NCI-H345 (cell line): Measurements from ENCODE around the gene ARSJ.
"Not testable (repeated sequence)": the region's sequence is repeated elsewhere in the genome, so short reads cannot be mapped to it uniquely, and the experiment has no call there.

Experiments
- DNase-seq: peaks from one replicate; lab custom pipeline; 2025; lab: John Stamatoyannopoulos, UW

ARSJ gene

DNA sequence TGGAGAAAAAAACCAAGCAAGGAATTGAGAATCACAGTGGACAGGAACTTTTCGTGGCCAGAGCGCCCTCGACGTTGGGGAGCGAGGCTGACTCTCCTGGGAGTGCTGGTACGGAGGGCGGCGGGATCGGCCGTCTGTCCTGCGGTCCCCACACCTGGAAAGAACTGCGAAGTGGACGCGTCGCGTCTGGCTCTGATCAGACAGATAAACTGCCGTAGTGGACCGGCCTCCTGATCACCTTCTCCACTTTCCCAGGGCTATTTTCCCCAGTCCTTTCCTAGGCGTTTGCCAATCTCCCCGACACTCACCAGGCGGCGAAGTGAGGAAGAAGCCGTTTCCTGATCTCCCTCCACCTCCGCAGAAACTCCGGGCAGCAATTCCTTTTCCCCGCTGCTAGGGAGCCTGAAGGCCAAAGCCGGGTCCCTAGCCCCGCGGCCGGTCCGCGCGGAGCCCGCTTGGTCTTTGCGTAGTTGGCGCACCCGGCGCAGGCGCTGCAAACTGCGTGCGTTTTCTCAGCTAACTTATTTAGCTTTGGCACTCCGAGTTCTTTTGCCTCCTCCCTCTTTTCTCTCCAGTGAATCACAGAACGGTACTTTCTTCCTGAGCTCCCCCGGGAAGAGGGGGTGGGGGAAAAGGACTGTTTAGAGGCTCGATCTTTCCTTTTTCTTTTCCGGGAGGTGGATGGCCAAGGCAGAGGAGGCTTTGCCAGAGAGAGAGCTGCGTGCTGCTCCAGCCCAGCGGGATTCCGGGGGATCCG lies at the start of gene ARSJ:
TSS of gene ARSJ (minus strand) at position 500 of the 757 bp plus-strand sequence. CDS start 813 bp downstream, outside the sequence.
- DNase-seq = no peak

DNA sequence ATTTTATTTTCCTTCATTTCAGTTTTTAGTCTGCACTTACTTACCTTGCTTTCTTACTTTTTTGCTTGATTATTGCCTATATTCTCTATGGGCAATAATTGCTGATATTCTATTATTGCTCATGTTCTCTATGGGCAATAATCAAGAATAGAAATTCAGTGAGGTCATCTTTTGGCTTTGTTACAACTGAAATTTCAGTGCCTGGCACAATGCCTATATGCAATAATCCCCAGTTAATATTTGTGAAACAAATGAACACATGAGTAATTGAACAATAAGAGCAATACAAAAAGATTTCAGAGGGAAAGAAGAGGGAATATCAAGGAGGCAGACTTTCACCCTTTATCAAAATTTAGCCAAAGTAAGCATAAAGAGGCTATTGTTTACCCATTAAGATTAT lies 48.6 kb upstream of the ARSJ start:
- DNase-seq = no peak

DNA sequence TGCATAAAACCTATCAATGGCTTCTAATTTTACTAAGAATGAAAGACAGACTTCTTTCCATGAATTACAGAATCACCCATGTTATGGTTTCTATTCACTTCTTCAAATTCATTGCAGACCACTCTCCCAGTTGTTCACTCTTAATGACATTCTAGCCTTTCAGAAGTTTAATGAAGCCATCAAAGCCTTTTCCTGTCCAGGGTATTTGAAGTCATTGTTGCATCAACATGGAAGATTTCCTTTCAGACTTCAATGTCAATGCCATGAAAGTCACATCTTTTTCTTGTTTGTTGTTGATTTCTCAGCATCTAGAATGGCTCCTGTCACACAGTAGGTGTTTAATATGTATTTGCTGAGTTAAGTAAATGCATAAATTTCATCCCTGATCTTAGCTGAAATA lies 48.1 kb upstream of the ARSJ start:
- no peak for DNase-seq

DNA sequence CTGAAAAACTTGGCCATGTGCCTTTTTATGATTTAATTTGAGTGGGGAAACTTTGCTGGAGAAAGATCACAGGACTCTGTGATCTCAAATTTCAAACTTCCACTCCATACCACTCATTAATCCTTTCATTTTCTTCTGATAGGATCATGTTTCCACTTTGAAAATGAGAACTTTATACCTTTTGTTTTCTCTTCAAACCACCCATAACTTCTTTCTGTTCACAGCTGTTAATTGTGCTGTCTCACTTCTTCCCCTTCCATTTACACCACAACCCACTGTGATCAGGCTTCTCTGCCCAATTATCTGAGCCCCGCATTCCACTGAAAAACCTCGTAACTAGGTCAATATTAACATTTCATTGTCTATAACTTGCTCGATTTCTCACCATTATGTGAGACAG lies 47.0 kb upstream of the ARSJ start:
- no peak for DNase-seq

DNA sequence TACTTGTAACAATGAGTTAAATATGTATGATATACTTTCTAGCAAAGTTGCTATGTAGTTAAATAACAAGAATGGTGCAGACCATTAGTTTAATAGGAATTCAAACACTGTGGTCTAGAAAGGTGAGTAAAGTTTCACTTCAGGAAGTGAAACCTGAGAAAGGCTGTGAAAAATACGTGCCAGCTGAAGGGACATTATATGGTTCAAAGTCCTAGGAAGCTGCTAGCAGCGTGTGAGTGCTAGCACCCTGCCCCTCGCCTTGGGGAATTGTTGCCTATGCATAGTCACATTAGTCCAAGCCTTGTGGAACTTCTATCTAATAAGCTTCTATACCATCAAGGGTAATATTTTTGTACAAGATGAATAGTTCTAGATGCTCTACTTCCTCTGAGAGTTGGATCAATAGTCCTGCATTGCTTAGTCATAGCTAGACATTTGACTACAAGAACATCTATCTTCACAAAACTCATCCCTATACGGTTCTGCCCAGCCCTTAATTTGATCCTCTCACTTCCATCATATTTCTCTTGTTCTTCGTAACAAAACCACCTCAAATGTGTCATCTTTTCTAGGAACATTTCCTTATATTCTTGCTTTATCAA lies 45.8 kb upstream of the ARSJ start:
- no peak for DNase-seq

DNA sequence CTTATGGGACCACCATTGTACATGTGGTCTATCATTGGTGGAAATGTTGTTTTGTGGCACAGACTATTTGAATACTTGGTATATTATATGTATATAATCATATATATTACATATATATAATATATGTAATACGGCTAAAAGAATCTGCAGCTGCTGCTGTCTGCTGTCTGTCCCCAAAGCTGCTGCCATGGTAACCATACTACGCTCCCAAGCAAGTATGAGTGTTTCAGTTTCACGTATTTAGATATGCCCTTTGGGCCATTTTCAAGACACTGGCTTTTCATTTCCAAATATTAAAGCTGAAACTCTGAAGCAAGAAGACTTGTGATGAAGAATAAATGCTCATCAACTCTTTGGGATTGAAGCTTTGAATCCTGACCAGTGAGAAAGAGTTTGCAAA lies 42.0 kb upstream of the ARSJ start:
- DNase-seq = no peak

DNA sequence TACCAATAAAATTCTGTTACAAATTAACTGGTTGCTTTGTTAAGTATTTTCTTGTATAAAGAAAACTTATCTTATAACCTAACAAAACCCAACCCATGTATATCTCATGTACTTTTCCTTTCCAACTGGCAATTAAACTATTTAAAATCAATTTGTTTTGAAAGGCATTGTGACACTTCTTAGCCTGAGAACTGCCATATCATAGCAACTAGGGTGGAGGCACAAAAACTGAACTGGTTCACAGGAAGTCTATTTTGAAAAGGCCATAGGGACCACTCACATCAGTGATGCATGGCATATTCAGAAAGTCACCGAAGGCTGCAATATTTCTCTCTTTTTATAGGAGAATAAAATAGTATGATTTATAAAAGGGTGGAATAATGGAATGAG lies 40.5 kb upstream of the ARSJ start:
- no peak for DNase-seq

DNA sequence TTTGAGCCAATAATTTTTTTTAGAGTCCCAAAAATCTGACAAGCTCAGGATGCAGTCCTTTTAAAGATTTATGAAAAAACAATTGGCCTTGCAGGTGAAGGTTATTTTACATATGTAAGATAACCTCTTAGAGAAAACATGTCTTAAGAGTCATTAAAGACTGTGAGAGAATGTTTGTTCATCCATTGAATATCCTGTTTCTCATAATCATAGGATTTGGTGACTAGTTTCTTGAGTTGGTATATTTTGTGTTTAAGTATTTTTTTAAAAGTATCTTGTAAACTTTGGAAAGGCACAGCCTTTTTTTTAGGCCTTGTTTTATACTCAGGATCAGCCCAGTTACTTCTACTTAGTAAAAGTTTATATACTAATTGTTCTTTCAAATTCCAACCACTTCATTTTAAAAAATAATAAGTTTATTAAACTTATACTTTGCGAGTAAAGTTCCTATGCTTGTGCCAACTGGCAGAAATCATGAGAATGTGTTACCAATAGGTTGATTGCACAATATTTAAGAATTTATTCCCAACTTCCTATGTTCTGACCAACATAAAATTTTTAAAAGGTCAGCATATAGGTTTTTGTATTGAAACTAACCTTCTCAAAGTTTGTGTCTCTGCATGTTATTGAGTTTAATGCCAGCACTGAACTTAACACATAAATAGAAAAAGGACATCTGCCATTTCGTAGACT lies 40.0 kb upstream of the ARSJ start:
- no peak for DNase-seq

DNA sequence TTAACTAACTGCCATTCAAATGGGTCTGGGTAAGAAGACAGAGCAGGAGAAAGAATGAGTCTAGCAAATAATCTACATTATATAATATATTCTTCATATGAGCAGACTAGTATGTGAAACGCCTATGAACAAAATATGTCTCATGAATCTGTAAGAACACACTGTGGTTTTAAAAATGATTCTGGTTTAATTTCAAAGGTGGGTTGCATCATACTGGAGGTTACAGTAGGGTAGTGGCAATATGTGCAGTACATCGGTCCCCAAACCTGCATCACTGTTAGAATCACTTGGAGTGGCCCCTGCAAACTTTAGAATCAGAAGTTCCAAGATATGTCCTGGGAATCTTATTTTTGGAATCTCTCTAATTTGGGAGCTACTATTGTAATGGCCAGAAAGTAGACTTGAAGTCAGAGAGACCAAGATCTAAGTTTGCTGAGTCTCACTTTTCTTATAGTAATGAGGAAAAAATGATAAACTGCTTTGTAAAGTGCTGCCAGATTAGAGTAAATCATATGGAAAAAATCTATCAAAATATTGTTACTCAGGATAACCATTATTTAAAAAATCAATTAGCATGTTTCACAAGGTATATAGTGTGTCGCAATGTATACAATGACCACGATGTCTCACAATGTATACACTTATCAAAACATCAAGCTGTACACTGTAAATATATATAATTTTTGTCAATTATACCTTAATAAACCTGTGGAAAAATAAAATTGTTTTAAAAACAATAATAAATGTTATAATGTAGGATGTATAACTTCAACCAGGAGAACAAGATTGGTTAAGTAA lies 37.9 kb upstream of the ARSJ start:
- no peak for DNase-seq

DNA sequence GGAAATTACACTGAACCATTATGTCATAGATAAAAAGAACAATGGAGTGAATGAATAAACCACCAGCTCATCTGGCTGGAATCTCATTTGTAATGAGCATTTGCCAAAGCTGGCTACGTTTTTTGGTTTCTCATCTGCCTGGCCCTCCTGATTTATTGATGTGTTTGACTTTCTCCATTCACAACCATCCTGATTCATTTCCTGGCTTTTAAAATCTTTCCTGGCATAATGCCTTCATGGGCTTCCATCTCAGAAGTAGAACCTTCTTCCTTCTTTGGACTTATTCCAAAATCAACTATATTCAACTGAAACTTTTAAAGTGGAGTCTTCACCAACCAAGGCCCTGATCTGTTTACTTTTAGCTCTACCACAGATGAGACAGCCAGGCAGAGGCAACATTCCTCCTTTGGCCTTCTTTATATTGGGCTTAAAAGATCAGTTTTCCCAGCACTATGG lies 36.0 kb upstream of the ARSJ start:
- DNase-seq = no peak

DNA sequence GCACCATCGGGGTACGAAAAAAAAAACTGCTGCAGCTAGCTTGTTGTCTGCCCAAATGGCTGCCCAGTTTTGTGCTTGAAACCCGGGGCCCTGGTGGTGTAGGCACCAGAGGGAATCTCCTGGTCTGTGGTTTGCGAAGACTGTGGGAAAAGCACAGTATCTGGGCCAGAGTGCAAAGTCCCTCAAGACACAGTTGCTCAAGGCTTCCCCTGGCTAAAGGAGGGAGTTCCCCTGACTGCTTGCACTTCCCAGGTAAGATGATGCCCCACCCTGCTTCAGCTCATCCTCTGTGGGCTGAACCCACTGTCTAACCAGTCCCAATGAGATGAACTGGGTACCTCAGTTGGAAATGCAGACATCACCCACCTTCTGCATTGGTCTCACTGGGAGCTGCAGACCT lies 33.8 kb upstream of the ARSJ start:
- not testable (repeated sequence) for DNase-seq

DNA sequence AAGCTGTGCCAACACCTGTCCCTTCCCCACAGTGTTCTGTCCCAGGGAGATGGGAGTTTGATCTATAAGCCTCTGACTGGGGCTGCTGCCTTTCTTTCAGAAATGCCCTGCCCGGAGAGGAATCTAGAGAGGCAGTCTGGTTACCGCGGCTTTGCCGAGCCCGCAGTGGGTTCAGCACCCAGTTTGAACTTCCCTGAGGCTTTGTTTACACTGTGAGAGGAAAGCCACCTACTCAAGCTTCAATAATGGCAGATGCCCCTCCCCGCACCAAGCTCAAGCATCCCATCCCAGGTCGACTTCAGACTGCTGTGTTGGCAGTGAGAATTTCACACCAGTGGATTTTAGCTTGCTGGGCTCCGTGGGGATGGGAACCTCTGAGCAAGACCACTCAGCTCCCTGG lies 33.3 kb upstream of the ARSJ start:
- no peak for DNase-seq

DNA sequence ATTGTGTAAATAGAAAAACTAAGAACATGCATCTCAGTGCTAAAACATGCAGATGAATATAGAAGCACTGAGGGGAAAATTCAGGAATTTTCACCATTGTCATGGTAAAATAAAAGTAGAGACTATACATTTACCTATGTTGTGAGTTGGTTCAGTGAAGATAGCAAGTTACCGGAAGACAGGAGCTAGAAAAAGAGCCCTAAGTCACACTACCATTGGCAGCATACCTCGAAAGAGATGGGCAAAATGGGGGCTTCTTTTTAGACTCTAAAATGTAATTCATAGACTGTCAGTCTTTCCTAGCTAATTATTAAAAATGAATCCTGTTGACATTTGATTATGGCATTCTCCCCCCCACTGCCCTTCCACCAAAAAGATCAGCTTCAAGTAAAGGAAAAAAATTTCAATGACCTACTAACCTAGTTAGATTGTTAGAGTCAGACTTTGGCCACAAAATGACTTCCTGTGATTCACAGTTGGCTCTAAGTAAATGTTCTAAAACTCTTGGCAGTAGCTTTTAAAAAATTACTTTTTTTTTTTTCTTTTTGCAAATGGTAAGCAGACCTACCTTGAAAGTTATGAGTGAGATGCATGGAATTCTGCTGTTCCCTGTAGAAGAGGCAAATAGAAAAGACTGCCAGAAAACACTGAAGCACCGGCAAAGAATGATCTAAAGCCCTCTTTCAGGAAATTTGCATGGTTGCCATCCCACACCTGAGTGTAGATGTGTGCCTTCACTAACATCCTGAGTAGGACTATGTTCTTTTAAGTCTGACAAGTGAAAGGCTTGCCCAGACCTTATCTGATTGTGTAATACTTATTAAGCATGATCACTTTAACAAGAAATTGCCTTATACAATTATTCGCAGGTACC lies 26.4 kb upstream of the ARSJ start:
- no peak for DNase-seq

DNA sequence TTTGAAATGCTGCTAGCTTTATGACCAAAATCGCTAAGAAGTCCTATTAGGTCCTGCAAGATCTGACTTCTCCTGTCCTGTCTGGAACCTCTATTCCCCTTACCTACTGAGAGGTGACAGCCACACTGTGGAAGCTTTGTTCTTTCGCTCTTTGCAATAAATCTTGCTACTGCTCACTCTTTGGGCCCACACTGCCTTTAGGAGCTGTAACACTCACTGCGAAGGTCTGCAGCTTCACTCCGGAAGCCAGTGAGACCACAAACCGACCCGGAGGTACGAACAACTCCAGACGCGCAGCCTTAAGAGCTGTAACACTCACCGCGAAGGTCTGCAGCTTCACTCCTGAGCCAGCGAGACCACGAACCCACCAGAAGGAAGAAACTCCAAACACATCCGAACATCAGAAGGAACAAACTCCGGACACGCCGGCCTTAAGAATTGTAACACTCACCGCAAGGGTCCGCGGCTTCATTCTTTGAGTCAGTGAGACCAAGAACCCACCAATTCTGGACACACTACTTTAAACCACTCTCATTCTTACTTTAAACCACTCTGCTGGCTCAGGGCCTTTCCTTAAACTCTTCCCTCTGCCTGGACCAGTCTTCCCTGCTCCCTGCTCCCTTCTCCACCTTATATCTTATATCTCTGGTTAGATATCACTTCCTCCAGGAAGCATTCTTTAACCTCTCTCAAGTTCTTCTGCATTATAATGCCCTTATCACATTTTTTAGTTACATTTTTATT lies 25.2 kb upstream of the ARSJ start:
- DNase-seq = not testable (repeated sequence)

DNA sequence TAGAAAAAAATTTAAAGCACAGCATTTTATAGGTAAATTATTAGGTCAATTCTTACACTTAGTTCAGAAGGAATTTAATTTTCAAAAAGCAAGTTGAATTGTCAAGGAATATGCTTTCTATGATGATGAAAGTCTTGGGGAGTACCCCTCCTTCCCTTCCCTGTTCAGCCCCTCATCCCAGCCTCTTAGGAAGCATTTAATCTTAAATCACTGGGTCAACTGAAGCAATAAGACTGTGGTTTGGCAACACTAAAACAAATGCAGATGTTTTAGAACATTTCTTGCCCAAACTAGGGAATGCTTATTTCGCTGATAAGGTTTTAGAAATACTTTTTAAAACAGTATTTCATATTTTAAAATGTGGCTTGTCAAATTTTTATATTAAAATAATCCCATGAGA lies 19.1 kb upstream of the ARSJ start:
- DNase-seq = no peak

DNA sequence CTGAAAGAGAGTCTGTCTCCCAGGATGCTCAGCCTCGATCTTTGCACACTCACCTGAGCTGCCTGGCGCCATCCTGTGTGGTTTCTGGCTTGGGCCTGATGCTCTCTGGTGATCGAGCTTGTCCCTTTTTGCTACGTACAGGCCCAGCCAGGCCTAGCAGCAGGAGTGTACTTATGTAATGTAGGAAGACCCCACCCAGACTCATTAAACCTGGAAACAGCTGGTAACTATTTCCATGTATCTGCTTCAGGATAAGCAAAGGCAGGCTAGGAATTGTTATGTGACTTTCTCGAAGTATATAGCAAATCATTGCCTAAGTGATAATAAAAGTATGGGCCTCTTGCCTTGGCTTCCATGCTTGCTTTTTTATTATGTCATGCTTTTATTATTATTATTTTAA lies 18.6 kb upstream of the ARSJ start:
- DNase-seq = no peak

DNA sequence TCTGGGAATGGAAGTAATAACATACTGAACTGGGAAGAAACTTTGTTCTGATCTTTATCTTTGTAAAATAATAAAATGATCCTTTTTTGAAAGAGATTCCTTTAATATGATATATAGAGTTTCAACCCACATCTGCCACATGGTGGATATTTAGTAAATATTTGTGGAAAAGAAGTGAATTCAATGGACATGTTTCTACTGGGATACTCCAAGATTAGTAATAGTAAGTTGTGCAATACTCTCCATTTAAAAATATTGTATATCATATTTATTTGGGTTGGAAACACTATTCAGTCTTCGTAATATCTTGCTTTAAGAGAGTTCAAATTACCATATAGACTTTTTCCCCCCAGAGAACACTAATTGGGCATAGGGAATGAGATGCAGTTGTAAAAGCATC lies 17.8 kb upstream of the ARSJ start:
- DNase-seq = no peak

DNA sequence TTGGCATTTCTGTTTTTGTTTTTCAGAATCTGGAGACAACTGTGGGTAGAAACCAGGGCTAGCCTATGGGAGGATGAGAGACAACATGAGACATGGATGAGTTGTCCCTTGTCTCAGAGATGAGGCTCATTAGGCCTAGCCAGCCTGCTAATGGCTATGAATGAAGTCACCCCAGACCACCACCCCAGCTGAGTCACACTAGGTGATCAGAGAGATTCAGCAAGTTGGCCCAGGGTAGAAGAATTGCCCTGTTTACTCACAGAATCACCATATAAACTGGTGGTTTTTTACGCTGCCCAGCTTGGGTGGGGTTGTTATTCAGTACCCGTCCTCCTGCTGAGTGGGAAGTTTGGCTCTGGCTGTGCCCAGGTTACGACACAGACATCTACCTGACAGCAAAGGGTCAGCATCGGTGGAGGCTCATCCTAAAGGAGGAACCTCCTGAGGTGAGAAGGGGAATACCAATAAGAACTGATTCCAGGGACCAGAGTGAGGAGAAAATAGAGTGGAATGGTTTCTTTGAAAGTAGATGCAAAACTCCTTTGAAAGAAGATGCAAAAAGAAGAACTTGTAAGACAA lies 17.2 kb upstream of the ARSJ start:
- DNase-seq = no peak

DNA sequence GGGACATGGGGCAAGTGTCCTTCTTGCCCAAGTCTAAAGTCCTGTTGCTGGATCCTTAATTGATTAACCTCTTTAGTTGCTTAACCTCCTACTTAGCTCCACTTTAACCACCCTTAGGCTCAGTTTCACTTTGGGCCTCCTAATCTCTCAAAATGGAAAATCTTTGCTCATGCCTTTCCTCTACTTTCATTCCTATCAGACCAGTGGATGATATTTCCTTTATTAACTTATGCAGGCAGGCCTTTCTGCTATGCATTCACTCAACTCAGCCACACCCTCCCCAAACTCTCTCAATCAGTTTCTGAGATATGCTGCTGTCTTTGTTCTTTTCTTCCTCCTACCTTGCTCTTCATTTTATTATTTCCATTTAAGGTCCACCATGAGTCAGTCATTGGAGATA lies 14.4 kb upstream of the ARSJ start:
- DNase-seq = no peak

DNA sequence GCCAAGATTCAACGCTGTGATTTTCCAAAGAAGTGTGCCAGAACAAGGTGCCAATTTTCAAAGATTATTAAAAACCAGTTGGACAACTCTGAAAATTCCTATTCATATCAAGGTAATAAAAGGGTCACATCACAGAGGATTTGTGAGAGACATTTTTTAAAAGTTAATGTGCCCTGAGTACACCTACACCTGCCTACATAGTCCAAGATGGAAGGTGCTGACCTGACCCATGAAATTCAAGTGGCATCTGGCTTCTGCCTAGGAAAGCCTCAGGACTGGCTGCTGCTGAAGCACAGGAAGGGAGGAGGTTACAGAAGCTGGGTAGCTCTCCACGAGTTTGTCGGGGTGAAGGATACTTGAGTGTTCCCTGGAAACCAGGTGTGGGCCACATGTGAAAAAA lies 11.4 kb upstream of the ARSJ start:
- no peak for DNase-seq
